Urinary bladder (tissue), 4 donors: ENCODE measurements around the gene PIK3C3. TPM values are rescaled to one million over a fixed set of nuclear protein-coding genes. Genes with fewer than 3 reads are reported as not detected.

Experiments
- DNase-seq: peaks from one replicate; pipeline ENCODE4 v3.0.0-alpha.2; 2015; ENCODE audit errors: extremely low spot score
- H3K27ac ChIP-seq: one replicate; pipeline ENCODE4 v1.5.1; 2013; ENCODE audit warnings: low read depth, mild to moderate bottlenecking, moderate library complexity
- H3K36me3 ChIP-seq: one replicate; pipeline ENCODE4 v1.6.1; 2013; ENCODE audit warnings: mild to moderate bottlenecking, moderate library complexity; ENCODE audit not compliant: insufficient read depth
- H3K4me1 ChIP-seq: one replicate; pipeline ENCODE4 v1.6.1; 2013; ENCODE audit warnings: mild to moderate bottlenecking, moderate library complexity; ENCODE audit not compliant: insufficient read depth
- H3K4me3 ChIP-seq: one replicate; pipeline ENCODE4 v1.5.1; 2013; ENCODE audit warnings: low read depth, low read length
- whole genome bisulfite sequencing: extraction: QIAGEN DNeasy Blood & Tissue Kit; methylation state at CpG from one replicate; pipeline ENCODE4 v1.1.7; 2013; 5-methylcytosine and 5-hydroxymethylcytosine counted together
- polyA plus RNA-seq: library from polyadenylated mRNA; stranded (reverse); fragments of 200-250 nt; gene quantifications from one replicate; pipeline ENCODE4 v1.2.3, GENCODE V29; 2013
- total RNA-seq: library from RNA; depleted of rRNA; stranded (reverse); fragments of >200 nt; gene quantifications from one replicate; pipeline ENCODE4 v1.2.3, GENCODE V29; 2014
- donor health status: healthy with polysubstance abuse.
- donor health status: healthy.

PIK3C3 gene
- total and polyA plus RNA-seq, 2 donors = 24.9 to 82.9 TPM

- WGBS = 95% methylated on average over 4 of the region's 4 CpGs
- peaks cover 2% of the 10 kb centered on the region for H3K36me3 ChIP-seq
- H3K4me1 ChIP-seq = no peaks in the 10 kb centered on the region
- no peak overlapping the region for H3K4me3 ChIP-seq
- no peak overlapping the region for H3K27ac ChIP-seq
- no peak for DNase-seq
Observed at GRCh38 chr18:42011053-42011452, 56.0 kb downstream of the PIK3C3 start.

- Histone ChIP-seq H3K4me1 (no peaks in the 10 kb centered on the region), H3K4me3 (no peak overlapping the region), H3K27ac (no peak overlapping the region), H3K36me3 (no peaks in the 10 kb centered on the region)
- no peak for DNase-seq
- WGBS = 91% methylated on average over 4 of the region's 4 CpGs
Observed at GRCh38 chr18:42018831-42019230, 63.8 kb downstream of the PIK3C3 start.

DNA sequence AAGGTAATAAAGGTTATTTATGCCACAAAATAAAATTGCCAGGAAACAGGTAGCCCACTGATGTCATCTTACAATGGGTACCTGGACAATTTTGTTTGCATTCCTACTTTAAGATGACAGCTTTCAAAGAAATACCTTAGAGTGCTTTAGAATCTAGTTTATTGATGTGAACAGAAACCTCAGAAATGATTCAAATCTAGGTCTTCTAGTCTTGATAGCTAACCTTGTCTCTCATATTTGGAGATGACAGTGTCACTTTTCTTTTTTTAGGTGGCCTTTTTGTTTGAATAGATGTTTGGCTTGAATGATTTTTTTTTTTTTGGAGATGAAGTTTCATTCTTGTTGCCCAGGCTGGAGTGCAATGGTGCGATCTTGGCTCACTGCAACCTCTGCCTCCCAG is 69.1 kb downstream of the PIK3C3 start:
- Histone ChIP-seq H3K27ac (no peak overlapping the region), H3K36me3 (no peaks in the 10 kb centered on the region), H3K4me1 (no peaks in the 10 kb centered on the region), H3K4me3 (no peak overlapping the region)
- 100% methylated on average over 1 of the region's 1 CpG for WGBS
- no peak for DNase-seq

DNA sequence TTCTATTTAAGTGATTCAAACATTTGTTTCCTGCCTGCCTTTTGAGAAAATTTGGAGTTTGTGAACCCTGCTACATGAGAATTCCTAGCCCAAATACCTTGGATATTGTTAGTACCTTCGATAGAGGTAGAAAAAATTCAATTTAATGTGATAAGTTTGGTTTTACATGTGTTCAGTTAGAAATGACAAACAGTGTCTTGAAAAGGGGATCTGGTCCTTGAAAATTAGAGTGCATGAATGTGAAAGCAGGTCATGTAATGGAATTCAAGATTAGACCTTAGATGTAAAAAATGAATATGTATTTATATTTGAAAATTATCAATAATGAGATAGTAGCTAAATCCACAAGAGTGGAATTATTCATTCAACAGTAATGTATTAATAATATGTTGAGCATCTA is 70.5 kb downstream of the PIK3C3 start:
- H3K27ac ChIP-seq = no peak overlapping the region
- no peak for DNase-seq
- H3K4me1 ChIP-seq = no peaks in the 10 kb centered on the region
- 89% methylated on average over 1 of the region's 1 CpG for WGBS
- no peaks in the 10 kb centered on the region for H3K36me3 ChIP-seq
- H3K4me3 ChIP-seq = no peak overlapping the region

GRCh38 chr18:42025974-42026625 is 71.1 kb downstream of the PIK3C3 start:
- Histone ChIP-seq H3K27ac (no peak overlapping the region), H3K4me3 (no peak overlapping the region), H3K4me1 (no peaks in the 10 kb centered on the region), H3K36me3 (no peaks in the 10 kb centered on the region)
- DNase-seq = no peak
- whole genome bisulfite sequencing = 91% methylated on average over 5 of the region's 5 CpGs

DNA sequence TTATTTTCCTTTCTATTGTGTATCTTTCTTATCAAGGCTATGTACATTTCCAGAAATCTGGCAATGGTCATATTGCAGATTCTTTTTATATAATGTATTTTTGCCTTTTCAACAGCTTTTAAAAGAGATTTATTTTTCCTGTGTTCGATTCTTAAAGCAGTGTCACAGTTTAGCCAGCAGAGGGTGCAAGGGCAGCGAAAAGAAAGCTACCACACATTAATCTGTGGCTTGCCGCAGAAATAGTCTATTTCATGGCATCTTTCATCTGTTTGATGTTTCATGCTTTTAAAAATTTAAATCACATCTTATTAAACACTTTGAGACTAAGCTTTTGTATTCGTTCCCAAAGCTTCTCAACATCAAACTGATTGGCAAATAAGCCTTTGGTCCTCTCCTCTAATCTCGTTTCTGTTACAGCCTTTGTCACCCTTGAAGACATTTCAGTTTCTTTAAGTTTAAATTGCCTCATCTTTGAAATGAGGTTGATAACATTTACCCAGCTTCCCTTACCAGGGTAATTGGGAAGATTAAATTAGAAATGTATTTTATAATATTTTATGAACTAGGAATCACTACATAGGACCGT is 73.3 kb downstream of the PIK3C3 start:
- DNase-seq = no peak
- Histone ChIP-seq H3K27ac (no peak overlapping the region), H3K36me3 (peaks cover 2% of the 10 kb centered on the region), H3K4me1 (no peaks in the 10 kb centered on the region), H3K4me3 (no peak overlapping the region)
- 50% methylated on average over 6 of the region's 6 CpGs for whole genome bisulfite sequencing

DNA sequence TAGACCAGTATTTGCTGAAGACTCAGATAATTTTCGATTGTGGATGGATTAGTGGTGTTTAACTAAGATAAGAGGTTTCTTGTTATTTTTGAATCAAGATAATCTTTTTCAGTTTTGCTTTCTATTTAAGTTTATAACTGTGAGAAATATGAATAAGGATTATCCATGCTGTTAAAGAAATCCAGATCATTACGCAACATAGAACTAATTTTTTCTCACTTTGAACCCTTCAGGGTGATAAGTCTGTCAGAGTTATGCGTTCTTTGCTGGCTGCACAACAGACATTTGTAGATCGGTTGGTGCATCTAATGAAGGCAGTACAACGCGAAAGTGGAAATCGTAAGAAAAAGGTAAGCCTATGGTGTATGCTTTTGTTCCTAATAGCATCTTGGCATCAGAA is 74.1 kb downstream of the PIK3C3 start:
- peaks cover 2% of the 10 kb centered on the region for H3K36me3 ChIP-seq

GRCh38 chr18:42030586-42031182 is 75.7 kb downstream of the PIK3C3 start:
- 78% methylated on average over 3 of the region's 3 CpGs for WGBS
- DNase-seq = no peak
- Histone ChIP-seq H3K4me1 (no peaks in the 10 kb centered on the region), H3K27ac (no peak overlapping the region), H3K4me3 (no peak overlapping the region), H3K36me3 (peaks cover 7% of the 10 kb centered on the region)

More for the DNA sequence above, 74.1 kb downstream of the PIK3C3 start:
- 90% methylated on average over 7 of the region's 7 CpGs for WGBS
- Histone ChIP-seq H3K27ac (no peak overlapping the region), H3K4me3 (no peak overlapping the region), H3K4me1 (no peaks in the 10 kb centered on the region)
- DNase-seq = no peak

DNA sequence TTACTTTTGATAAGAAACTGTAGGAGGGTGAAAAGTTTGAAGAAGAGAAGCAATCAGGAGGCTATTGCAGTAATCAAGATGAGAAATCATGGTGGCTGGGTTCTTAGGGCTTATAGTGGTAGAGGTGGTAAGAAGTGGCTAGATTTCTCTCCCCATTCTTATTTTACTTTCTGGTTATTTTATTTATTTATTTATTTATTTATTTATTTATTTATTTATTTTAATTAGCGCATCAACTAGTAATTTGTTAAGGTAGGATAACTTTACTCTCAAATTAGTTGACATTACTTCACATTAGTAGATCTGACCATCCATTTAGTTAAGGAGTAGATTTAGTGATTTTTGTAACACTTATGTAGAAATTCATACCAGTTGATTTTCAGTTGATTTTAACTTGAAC is 77.4 kb downstream of the PIK3C3 start:
- H3K36me3 ChIP-seq = peaks cover 7% of the 10 kb centered on the region
- H3K4me3 ChIP-seq = no peak overlapping the region
- H3K27ac ChIP-seq = no peak overlapping the region
- no peaks in the 10 kb centered on the region for H3K4me1 ChIP-seq
- WGBS = 99% methylated on average over 1 of the region's 1 CpG
- no peak for DNase-seq

- no peak for DNase-seq
- no peak overlapping the region for H3K27ac ChIP-seq
- no peaks in the 10 kb centered on the region for H3K4me1 ChIP-seq
- 90% methylated on average over 1 of the region's 1 CpG for whole genome bisulfite sequencing
- peaks cover 8% of the 10 kb centered on the region for H3K36me3 ChIP-seq
- H3K4me3 ChIP-seq = no peak overlapping the region
Observed at GRCh38 chr18:42033137-42033810, 78.2 kb downstream of the PIK3C3 start.

DNA sequence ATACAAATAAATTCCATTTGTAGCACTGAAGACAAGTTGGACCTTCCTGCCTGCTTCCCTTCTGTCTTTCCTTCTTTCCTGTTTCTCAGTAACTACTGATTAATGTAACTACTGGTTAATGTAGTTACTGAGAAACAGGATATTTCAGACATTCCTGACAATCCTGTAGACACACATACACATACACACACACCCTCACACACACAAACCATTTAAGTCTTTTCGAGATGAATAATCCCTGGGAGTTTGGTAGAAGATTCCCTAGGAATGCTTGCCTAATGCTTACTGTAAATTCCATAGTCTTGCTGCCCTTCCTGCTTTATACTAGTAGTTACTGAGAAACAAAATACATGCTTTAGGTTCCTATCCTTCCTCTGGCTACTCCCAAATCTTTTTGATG is 83.9 kb downstream of the PIK3C3 start:
- no peak overlapping the region for H3K4me3 ChIP-seq
- DNase-seq = no peak
- H3K36me3 ChIP-seq = peaks cover 8% of the 10 kb centered on the region
- H3K27ac ChIP-seq = no peak overlapping the region
- WGBS = 26% methylated on average over 1 of the region's 1 CpG
- no peaks in the 10 kb centered on the region for H3K4me1 ChIP-seq

GRCh38 chr18:42039396-42039795 is 84.4 kb downstream of the PIK3C3 start:
- H3K27ac ChIP-seq = no peak overlapping the region
- no peak overlapping the region for H3K4me3 ChIP-seq
- WGBS = 89% methylated on average over 1 of the region's 1 CpG
- H3K4me1 ChIP-seq = no peaks in the 10 kb centered on the region
- peaks cover 8% of the 10 kb centered on the region for H3K36me3 ChIP-seq
- DNase-seq = no peak

DNA sequence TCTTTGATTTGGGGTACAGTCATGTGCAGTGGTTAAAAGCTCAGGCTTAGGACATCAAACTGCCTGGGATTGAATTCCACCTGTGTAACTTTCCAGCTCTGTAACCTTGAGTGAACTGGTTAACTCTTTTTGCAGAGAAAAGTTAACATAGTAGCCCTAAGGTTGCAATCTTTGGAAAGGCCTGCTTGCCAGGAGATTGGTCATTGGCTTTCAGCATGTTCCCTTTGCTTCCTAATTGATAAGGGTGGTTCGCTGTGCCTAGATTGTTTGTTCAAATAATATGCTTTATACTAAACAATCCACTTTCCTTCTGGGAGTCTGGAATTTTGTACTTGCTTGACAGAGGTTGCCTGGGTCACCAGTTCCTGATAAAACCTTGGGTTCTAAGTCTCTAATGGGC is 86.8 kb downstream of the PIK3C3 start:
- H3K4me3 ChIP-seq = no peak overlapping the region
- DNase-seq = no peak
- H3K36me3 ChIP-seq = peaks cover 4% of the 10 kb centered on the region
- H3K4me1 ChIP-seq = no peaks in the 10 kb centered on the region
- WGBS = 60% methylated on average over 1 of the region's 1 CpG
- no peak overlapping the region for H3K27ac ChIP-seq

GRCh38 chr18:42045346-42045745 is 90.3 kb downstream of the PIK3C3 start:
- H3K27ac ChIP-seq = no peak overlapping the region
- WGBS = 97% methylated on average over 1 of the region's 1 CpG
- peaks cover 2% of the 10 kb centered on the region for H3K36me3 ChIP-seq
- no peak overlapping the region for H3K4me3 ChIP-seq
- no peak for DNase-seq
- H3K4me1 ChIP-seq = no peaks in the 10 kb centered on the region
